ENCODE measurements around the gene CNOT3.
"Not testable (repeated sequence)": the region's sequence is repeated elsewhere in the genome, so short reads cannot be mapped to it uniquely, and the experiment has no call there.

CNOT3 gene

DNA sequence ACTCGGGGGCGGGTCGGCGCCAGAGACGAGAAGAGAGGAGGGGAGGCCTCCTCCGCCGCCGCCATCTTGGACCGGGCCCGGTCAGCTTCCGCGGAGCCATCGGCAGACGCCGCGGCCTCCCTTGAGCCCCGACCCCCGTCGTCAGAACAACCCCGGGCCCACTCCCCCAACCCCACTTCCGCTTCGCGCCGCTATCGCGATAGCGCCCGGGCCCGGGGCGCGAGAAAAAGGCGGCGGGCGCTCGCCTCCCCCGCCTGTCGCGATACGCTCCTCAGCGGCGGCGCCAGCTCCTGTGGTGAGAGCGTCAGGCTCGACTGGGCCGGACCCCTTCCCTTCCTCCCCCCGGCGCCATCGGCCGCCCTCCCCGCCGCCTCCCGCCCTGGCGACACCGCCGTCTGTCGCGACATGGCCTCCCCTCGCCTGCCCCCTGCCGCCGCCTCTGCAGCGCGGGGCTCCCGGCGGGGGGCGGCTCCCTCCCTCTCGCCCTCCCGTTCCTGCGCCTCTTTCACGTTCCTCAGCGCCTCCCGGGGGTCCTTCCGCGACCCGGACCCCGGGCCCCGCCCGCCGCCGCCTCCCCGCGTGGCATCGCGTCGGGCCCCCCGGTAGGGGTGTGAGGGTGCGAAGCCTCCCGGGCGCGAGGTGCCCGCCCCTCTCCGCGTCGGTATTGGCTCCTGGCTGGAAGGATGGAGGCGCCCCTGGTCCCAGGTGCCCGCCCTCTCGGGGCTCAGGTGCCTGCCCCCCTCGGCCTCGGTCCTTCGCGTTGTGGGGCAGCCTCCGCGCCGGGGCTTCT, at the start of gene CNOT3:
CNOT3 (plus strand) TSS at position 64 of the 790 bp plus-strand sequence. CDS start 5,217 bp downstream, outside the sequence.
- H3K27me3 ChIP-seq (ENCODE audit: control insufficient read depth in 5 of 5, insufficient read depth in 4 of 5, low read length in 5 of 5) = peaks cover 0 to 2% (median 0%) of the 10 kb centered on the region in 5 donors
- H3K9ac ChIP-seq (ENCODE audit: low read length in 5 of 5) = peak within 1 kb of the TSS; percentile 71 to 95 (median 86)
- peaks cover 15 to 48% (median 34%) of the 10 kb centered on the region in 5 donors for H3K4me1 ChIP-seq (ENCODE audit: control insufficient read depth in 5 of 5, insufficient read depth in 5 of 5, low read length in 5 of 5)
- H3K4me3 ChIP-seq (ENCODE audit: low read depth in 1 of 5, low read length in 5 of 5) = peak within 1 kb of the TSS; percentile 70 to 80 (median 76)
- H3K9me3 ChIP-seq (ENCODE audit: control insufficient read depth in 5 of 5, low read length in 5 of 5) = no peaks in the 10 kb centered on the region
- peak within 1 kb of the TSS; percentile 69 for H3K27ac ChIP-seq (ENCODE audit: low read depth, low read length)
- H3K36me3 ChIP-seq (ENCODE audit: control insufficient read depth in 5 of 5, insufficient read depth in 5 of 5, low read length in 5 of 5) = peaks cover 0 to 29% (median 17%) of the 10 kb centered on the region in 5 donors

DNA sequence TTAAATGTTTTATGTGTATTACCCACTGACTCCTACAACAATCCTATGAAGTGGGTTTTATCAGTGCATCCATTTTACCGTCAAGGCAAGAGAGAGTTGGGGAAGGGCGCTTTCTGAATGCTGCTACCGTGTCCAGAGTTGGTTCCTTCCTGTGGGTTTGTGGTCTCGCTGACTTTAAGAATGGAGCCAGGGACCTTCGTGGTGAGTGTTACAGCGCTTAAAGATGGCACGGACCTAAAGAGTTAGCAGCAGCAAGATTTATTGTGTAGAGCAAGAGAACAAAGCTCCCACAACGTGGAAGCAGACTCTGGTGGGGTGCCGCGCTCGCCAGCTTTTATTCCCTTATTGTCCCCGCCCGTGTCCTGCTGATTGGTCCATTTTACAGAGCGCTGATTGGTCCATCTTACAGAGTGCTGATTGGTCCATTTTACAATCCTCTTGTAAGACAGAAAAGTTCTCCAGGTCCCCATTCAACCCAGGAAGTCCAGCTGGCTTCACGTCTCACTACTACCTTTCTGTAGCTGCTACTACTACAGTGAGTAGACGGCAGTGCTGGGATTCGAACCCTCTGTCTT, 43.0 kb upstream of the CNOT3 start:
- no peak overlapping the region for H3K4me3 ChIP-seq (ENCODE audit: low read depth in 1 of 5, low read length in 5 of 5)
- H3K27me3 ChIP-seq (ENCODE audit: control insufficient read depth in 5 of 5, insufficient read depth in 4 of 5, low read length in 5 of 5) = peaks cover 8 to 16% (median 15%) of the 10 kb centered on the region in 5 donors
- no peaks in the 10 kb centered on the region for H3K36me3 ChIP-seq (ENCODE audit: control insufficient read depth in 5 of 5, insufficient read depth in 5 of 5, low read length in 5 of 5)
- H3K4me1 ChIP-seq (ENCODE audit: control insufficient read depth in 5 of 5, insufficient read depth in 5 of 5, low read length in 5 of 5) = peaks cover 0 to 17% (median 13%) of the 10 kb centered on the region in 5 donors
- H3K27ac ChIP-seq (ENCODE audit: low read depth, low read length) = no peak overlapping the region
- H3K9me3 ChIP-seq (ENCODE audit: control insufficient read depth in 5 of 5, low read length in 5 of 5) = no peaks in the 10 kb centered on the region
- H3K9ac ChIP-seq (ENCODE audit: low read length in 5 of 5) = no peak overlapping the region

DNA sequence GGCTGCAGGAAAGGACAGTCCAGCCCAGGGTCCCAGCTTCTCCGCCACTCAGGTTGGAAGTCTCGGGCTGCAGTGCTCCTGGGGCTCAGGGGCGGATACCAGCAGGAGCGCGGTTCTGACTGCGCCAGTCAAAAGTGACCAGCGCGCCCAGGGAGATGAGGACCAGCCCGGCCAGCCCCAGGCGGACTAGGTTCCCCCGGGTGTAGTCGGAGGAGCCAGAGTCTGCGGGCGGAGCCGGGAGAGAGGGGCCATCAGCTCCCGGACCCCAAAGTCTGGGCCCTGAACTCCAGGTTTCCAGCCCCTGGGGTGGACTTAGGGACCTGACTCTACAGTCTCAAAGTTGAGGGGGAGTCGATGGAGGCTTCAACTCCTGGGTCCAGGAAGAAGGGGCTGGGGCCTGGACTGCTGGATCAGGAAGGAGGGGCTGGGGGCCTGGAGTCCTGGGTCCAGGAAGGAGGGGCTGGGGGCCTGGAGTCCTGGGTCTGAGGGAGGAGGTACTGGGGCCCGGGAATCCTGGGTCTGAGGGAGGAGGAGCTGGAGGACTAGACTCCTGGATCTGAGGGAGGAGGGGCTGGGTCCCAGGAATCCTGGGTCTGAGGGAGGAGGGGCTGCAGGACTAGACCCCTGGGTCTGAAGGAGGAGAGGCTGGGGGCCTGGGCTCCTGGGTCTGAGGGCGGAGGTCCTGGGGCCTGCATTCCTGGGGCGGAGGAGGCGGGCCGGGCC, 42.3 kb upstream of the CNOT3 start:
- Histone ChIP-seq H3K4me1 (ENCODE audit: control insufficient read depth in 5 of 5, insufficient read depth in 5 of 5, low read length in 5 of 5) (peaks cover 0 to 17% (median 13%) of the 10 kb centered on the region in 5 donors), H3K4me3 (ENCODE audit: low read depth in 1 of 5, low read length in 5 of 5) (peak overlapping the region in 4 of 5 donors; percentile 50 to 62 (median 58)), H3K27me3 (ENCODE audit: control insufficient read depth in 5 of 5, insufficient read depth in 4 of 5, low read length in 5 of 5) (peaks cover 8 to 16% (median 15%) of the 10 kb centered on the region in 5 donors), H3K36me3 (ENCODE audit: control insufficient read depth in 5 of 5, insufficient read depth in 5 of 5, low read length in 5 of 5) (no peaks in the 10 kb centered on the region), H3K9me3 (ENCODE audit: control insufficient read depth in 5 of 5, low read length in 5 of 5) (no peaks in the 10 kb centered on the region), H3K27ac (ENCODE audit: low read depth, low read length) (no peak overlapping the region), H3K9ac (ENCODE audit: low read length in 5 of 5) (peak overlapping the region in 2 of 5 donors; percentile 39 to 56)

DNA sequence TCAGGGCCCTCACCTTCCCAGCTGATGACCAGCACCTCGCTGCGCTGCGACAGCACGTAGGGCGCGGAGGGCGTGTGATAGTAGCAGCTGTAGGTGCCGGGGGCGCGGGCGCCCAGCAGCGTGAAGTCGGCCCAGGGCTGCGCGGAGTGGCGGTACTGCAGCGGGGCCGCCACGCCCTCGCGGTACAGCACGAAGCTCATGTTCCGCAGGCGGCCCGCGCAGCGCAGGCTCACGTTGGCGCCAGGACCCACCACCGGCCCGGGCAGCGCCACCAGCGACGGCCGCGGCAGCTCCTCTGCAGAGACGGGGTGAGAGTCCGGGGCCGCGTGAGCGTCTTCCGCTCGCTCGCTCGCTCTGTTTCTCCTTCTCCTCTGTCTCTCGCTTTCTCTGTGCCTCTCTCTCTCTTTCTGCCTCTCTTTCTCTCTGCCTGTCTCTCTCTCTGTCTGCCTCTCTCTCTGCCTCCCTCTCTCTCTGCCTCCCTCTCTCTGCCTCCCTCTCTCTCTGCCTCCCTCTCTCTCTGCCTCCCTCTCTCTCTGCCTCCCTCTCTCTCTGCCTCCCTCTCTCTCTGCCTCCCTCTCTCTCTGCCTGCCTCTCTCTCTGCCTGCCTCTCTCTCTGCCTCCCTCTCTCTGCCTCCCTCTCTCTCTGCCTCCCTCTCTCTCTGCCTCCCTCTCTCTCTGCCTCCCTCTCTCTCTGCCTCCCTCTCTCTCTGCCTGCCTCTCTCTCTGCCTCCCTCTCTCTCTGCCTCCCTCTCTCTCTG, 41.5 kb upstream of the CNOT3 start:
- Histone ChIP-seq H3K4me3 (ENCODE audit: low read depth in 1 of 5, low read length in 5 of 5) (peak overlapping the region; percentile 53 to 62 (median 59)), H3K27me3 (ENCODE audit: control insufficient read depth in 5 of 5, insufficient read depth in 4 of 5, low read length in 5 of 5) (peaks cover 8 to 16% (median 15%) of the 10 kb centered on the region in 5 donors), H3K9ac (ENCODE audit: low read length in 5 of 5) (peak overlapping the region in 3 of 5 donors; percentile 39 to 56 (median 51)), H3K4me1 (ENCODE audit: control insufficient read depth in 5 of 5, insufficient read depth in 5 of 5, low read length in 5 of 5) (peaks cover 0 to 17% (median 13%) of the 10 kb centered on the region in 5 donors)
- H3K27ac ChIP-seq (ENCODE audit: low read depth, low read length); H3K36me3 ChIP-seq (ENCODE audit: control insufficient read depth in 5 of 5, insufficient read depth in 5 of 5, low read length in 5 of 5); H3K9me3 ChIP-seq (ENCODE audit: control insufficient read depth in 5 of 5, low read length in 5 of 5): not testable (repeated sequence)

DNA sequence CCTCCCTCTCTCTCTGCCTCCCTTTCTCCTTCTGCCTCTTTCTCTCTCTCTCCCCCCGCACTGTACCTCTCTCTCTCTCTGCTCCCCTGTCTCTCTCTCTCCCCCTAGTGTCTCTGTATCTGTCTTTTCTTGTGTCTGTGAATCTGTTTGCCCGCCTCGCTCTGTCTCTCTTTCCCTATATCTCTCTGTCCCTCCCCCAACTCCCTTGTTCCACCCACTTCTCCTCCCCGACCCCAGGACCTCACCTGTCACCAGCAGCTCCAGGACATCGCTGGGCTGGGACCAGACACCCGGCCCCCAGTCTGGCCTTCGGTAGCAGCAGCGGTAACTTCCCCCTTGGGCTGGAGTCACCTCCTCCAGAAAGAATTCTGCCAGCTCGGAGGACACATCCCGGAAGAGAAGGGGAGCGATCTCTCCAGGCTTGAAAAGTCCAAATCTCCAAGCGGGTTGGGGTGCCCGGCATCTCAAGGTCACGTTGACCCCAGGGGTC, 40.9 kb upstream of the CNOT3 start:
- H3K27me3 ChIP-seq (ENCODE audit: control insufficient read depth in 5 of 5, insufficient read depth in 4 of 5, low read length in 5 of 5) = peaks cover 8 to 16% (median 15%) of the 10 kb centered on the region in 5 donors
- H3K9ac ChIP-seq (ENCODE audit: low read length in 5 of 5) = peak overlapping the region in 3 of 5 donors; percentile 33 to 64 (median 42)
- H3K36me3 ChIP-seq (ENCODE audit: control insufficient read depth in 5 of 5, insufficient read depth in 5 of 5, low read length in 5 of 5) = no peaks in the 10 kb centered on the region
- peak overlapping the region; percentile 10 for H3K27ac ChIP-seq (ENCODE audit: low read depth, low read length)
- H3K4me1 ChIP-seq (ENCODE audit: control insufficient read depth in 5 of 5, insufficient read depth in 5 of 5, low read length in 5 of 5) = peaks cover 0 to 17% (median 13%) of the 10 kb centered on the region in 5 donors
- H3K4me3 ChIP-seq (ENCODE audit: low read depth in 1 of 5, low read length in 5 of 5) = peak overlapping the region; percentile 37 to 59 (median 42)
- H3K9me3 ChIP-seq (ENCODE audit: control insufficient read depth in 5 of 5, low read length in 5 of 5) = no peaks in the 10 kb centered on the region

DNA sequence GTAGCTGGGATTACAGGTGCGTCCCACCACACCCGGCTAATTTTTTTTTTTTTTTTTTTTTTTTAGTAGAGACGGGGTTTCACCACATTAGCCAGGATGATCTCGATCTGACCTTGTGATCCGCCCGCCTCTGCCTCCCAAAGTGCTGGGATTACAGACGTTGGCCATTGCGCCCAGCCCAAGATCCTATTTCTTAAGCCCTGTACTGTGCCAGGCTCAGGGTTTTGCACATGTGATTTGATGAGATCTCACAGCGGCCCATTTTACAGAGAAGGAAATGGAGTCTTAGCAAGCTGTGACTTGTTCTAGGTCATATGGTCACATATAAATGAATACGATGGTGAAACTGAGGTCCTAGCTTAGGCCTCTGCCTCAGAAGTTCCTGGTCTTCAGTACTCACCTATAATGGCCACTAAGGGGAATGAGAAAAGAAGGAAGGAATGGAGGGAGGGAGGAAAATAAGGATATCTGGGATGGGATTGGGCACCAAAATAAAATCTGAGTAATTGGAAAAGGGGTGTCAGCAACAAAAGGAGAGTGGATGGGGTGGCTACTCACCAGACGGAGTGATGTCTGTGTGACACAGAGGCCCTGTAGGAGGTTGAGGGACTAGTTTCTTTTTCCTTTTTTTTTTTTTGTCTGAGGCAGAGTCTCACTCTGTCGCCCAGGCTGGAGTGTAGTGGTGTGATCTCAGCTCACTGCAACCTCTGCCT, 38.2 kb upstream of the CNOT3 start:
- H3K36me3 ChIP-seq (ENCODE audit: control insufficient read depth in 5 of 5, insufficient read depth in 5 of 5, low read length in 5 of 5) = no peaks in the 10 kb centered on the region
- H3K9me3 ChIP-seq (ENCODE audit: control insufficient read depth in 5 of 5, low read length in 5 of 5) = no peaks in the 10 kb centered on the region
- H3K9ac ChIP-seq (ENCODE audit: low read length in 5 of 5) = no peak overlapping the region
- peaks cover 2 to 33% (median 25%) of the 10 kb centered on the region in 5 donors for H3K4me1 ChIP-seq (ENCODE audit: control insufficient read depth in 5 of 5, insufficient read depth in 5 of 5, low read length in 5 of 5)
- H3K27ac ChIP-seq (ENCODE audit: low read depth, low read length) = no peak overlapping the region
- peaks cover 8 to 16% (median 14%) of the 10 kb centered on the region in 5 donors for H3K27me3 ChIP-seq (ENCODE audit: control insufficient read depth in 5 of 5, insufficient read depth in 4 of 5, low read length in 5 of 5)
- H3K4me3 ChIP-seq (ENCODE audit: low read depth in 1 of 5, low read length in 5 of 5) = no peak overlapping the region

DNA sequence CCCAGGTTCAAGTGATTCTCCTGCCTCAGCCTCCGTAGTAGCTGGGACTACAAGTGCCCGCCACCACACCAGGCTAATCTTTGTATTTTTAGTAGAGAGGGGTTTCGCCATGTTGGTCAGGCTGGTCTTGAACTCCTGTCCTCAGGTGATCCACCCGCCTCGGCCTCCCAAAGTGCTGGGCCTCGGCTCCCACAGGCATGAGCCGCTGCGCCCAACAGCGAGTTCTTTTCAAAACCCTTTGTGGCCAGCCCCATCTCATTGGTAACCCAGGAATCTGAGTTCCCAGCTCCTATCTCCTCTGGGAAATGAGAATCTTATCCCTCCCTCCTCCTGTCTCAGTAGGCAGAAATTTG, 37.7 kb upstream of the CNOT3 start:
- not testable (repeated sequence) for H3K9ac ChIP-seq (ENCODE audit: low read length in 5 of 5); H3K36me3 ChIP-seq (ENCODE audit: control insufficient read depth in 5 of 5, insufficient read depth in 5 of 5, low read length in 5 of 5); H3K27ac ChIP-seq (ENCODE audit: low read depth, low read length); H3K9me3 ChIP-seq (ENCODE audit: control insufficient read depth in 5 of 5, low read length in 5 of 5); H3K4me3 ChIP-seq (ENCODE audit: low read depth in 1 of 5, low read length in 5 of 5)
- Histone ChIP-seq H3K27me3 (ENCODE audit: control insufficient read depth in 5 of 5, insufficient read depth in 4 of 5, low read length in 5 of 5) (peaks cover 4 to 15% (median 11%) of the 10 kb centered on the region in 5 donors), H3K4me1 (ENCODE audit: control insufficient read depth in 5 of 5, insufficient read depth in 5 of 5, low read length in 5 of 5) (peaks cover 2 to 33% (median 25%) of the 10 kb centered on the region in 5 donors)

DNA sequence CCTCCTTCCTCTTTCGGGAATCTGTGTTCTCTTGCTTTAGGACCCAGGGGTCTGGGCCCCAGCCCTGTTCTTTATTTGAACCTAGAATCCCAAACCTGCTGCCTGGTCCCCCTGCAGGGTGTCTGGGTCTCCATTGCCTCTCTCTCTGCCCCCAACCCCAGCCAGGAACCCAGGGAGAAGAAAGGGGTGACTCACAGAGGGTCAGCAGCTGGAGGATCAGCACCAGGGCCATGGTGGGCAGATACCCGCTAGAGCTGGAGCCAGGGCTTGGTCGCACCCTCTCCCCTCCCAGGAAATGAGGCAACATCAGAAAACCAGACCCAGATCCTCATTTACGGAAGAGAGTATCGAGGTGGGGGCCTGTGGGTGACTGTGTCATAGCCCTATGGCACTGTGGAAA, 37.0 kb upstream of the CNOT3 start, which contains the start of gene OSCAR:
OSCAR (minus strand) TSS at position 243 of the 400 bp plus-strand sequence; CDS start at position 232, 11 bp downstream.
- Histone ChIP-seq H3K9me3 (ENCODE audit: control insufficient read depth in 5 of 5, low read length in 5 of 5) (no peaks in the 10 kb centered on the region), H3K36me3 (ENCODE audit: control insufficient read depth in 5 of 5, insufficient read depth in 5 of 5, low read length in 5 of 5) (peaks cover 0 to 3% (median 2%) of the 10 kb centered on the region in 5 donors), H3K27me3 (ENCODE audit: control insufficient read depth in 5 of 5, insufficient read depth in 4 of 5, low read length in 5 of 5) (peaks cover 0 to 14% (median 6%) of the 10 kb centered on the region in 5 donors), H3K9ac (ENCODE audit: low read length in 5 of 5) (no peak within 1 kb of the TSS), H3K4me3 (ENCODE audit: low read depth in 1 of 5, low read length in 5 of 5) (no peak within 1 kb of the TSS), H3K4me1 (ENCODE audit: control insufficient read depth in 5 of 5, insufficient read depth in 5 of 5, low read length in 5 of 5) (peaks cover 2 to 31% (median 24%) of the 10 kb centered on the region in 5 donors), H3K27ac (ENCODE audit: low read depth, low read length) (no peak within 1 kb of the TSS)

All from subcutaneous abdominal adipose tissue (tissue), 5 donors.